Non-pigmented ciliary epithelial cell (primary cell): ENCODE measurements around the gene ILK.

Experiments used
- DNase-seq: peaks from one replicate; pipeline ENCODE4 v3.0.0-alpha.2; 2010; ENCODE audit warnings: low read depth

Gene ILK

GRCh38 chr11:6574816-6575715 is 28.5 kb upstream of the ILK start:
- no peak for DNase-seq

- peak; percentile 11 for DNase-seq
Measured at GRCh38 chr11:6576471-6577373, 26.9 kb upstream of the ILK start.

GRCh38 chr11:6578134-6578533 is 25.4 kb upstream of the ILK start:
- DNase-seq, result no peak

GRCh38 chr11:6579681-6580080 is 23.9 kb upstream of the ILK start:
- no peak for DNase-seq

- no peak for DNase-seq
Measured at GRCh38 chr11:6583584-6583983, 20.0 kb upstream of the ILK start.

GRCh38 chr11:6584528-6584927 is 19.0 kb upstream of the ILK start:
- no peak for DNase-seq

GRCh38 chr11:6586434-6587359 is 16.9 kb upstream of the ILK start:
- DNase-seq, result no peak

- DNase-seq, result no peak
Measured at GRCh38 chr11:6587360-6587953, 16.1 kb upstream of the ILK start.

GRCh38 chr11:6588018-6588417 is 15.6 kb upstream of the ILK start:
- no peak for DNase-seq

GRCh38 chr11:6594142-6594768 is 9.3 kb upstream of the ILK start:
- no peak for DNase-seq

- DNase-seq, result no peak
Measured at GRCh38 chr11:6596239-6596877, 7.2 kb upstream of the ILK start.

- no peak for DNase-seq
Measured at GRCh38 chr11:6598555-6598954, 5.0 kb upstream of the ILK start.

- DNase-seq, result no peak
Measured at GRCh38 chr11:6599449-6599848, 4.1 kb upstream of the ILK start.

GRCh38 chr11:6599881-6600390 is 3.6 kb upstream of the ILK start:
- DNase-seq, result no peak

GRCh38 chr11:6601041-6601461 is 2.5 kb upstream of the ILK start:
- no peak for DNase-seq

- DNase-seq, result no peak
Measured at GRCh38 chr11:6602096-6602940, 1.3 kb upstream of the ILK start.

- no peak for DNase-seq
Measured at GRCh38 chr11:6604081-6604626, 580 bp downstream of the ILK start.

GRCh38 chr11:6604790-6605189 is 1.2 kb downstream of the ILK start:
- no peak for DNase-seq
